GM12801 (cell line): Measurements from ENCODE around the gene ZNF516.

Source experiments
- CTCF ChIP-seq: IDR thresholded peaks from one replicate; pipeline ENCODE4 v1.5.1; 2011; ENCODE audit warnings: control low read depth; ENCODE audit not compliant: insufficient read length; ENCODE audit errors: extremely low read depth

Gene ZNF516

GRCh38 chr18:76458522-76459311 is 36.3 kb downstream of the ZNF516 start:
- TF ChIP-seq CTCF = no peak

- no peak for TF ChIP-seq CTCF
Observed at GRCh38 chr18:76457957-76458356, 37.1 kb downstream of the ZNF516 start.

GRCh38 chr18:76457475-76457874 is 37.6 kb downstream of the ZNF516 start:
- TF ChIP-seq CTCF = no peak

GRCh38 chr18:76456823-76457222 is 38.2 kb downstream of the ZNF516 start:
- no peak for TF ChIP-seq CTCF

GRCh38 chr18:76456018-76456750 is 38.9 kb downstream of the ZNF516 start:
- no peak for TF ChIP-seq CTCF

- no peak for TF ChIP-seq CTCF
Observed at GRCh38 chr18:76455003-76455676, 39.9 kb downstream of the ZNF516 start.

- TF ChIP-seq CTCF = no peak
Observed at GRCh38 chr18:76454418-76454817, 40.6 kb downstream of the ZNF516 start.
